HCT116 (cell line): ENCODE measurements around the gene STKLD1. TPM values are rescaled to one million over a fixed set of nuclear protein-coding genes. Genes with fewer than 3 reads are reported as not detected.

Source experiments
- ATAC-seq: fragments of 200-7000 bp; cut with Tn5 transposase; 2 replicates; pipeline ENCODE4 v1.9.1; 2020; ENCODE audit warnings: mild to moderate bottlenecking, moderate library complexity
- BruUV-seq: library from RNA; stranded (reverse); fragments of 400-500 nt; replicated peaks from 2 replicates; lab custom pipeline; 2021; lab: Mats Ljungman, UMichigan
- CTCF ChIA-PET: fragments of 300-600 bp; sonication (Branson Sonifier 250); formaldehyde crosslinking; loops from one replicate; lab custom pipeline; 2021; ENCODE audit warnings: antibody characterized with exemption; lab: Charles Lee
- POLR2A ChIA-PET: fragments of 300-600, 350-600 bp; sonication (Branson Sonifier 250); formaldehyde crosslinking; loops from one replicate; lab custom pipeline; 2021; ENCODE audit warnings: antibody characterized with exemption; lab: Charles Lee
- RAD21 ChIA-PET, 2 experiments: fragments of 300-600 bp; sonication (Branson Sonifier 250); formaldehyde crosslinking; loops; one replicate each; lab custom pipeline; 2023; ENCODE audit warnings: low total read pairs in 2 of 2; ENCODE audit not compliant: uncharacterized antibody in 2 of 2, unreplicated experiment in 2 of 2, low non-redundant PET in 1 of 2; lab: Charles Lee
- DNase-seq: peaks from one replicate; pipeline ENCODE4 v3.0.0-alpha.2; 2010; ENCODE audit warnings: low read depth, low spot score
- H2AFZ ChIP-seq: fragments of 200-600 bp; shearing (Covaris generic), sonication (generic); 2 replicates; pipeline ENCODE4 v1.6.1; 2017; ENCODE audit warnings: low read depth, mixed run types, mixed read lengths, antibody characterized with exemption, low read length; ENCODE audit not compliant: poor library complexity, severe bottlenecking
- H3K27ac ChIP-seq: 2 replicates; pipeline ENCODE4 v1.5.1; 2012; ENCODE audit warnings: low read depth, low read length
- H3K27me3 ChIP-seq: fragments of 200-600 bp; sonication (generic); 2 replicates; pipeline ENCODE4 v1.6.1; 2016; ENCODE audit warnings: mixed run types, low read length, mixed read lengths; ENCODE audit not compliant: insufficient read depth
- H3K36me3 ChIP-seq, 2 experiments: fragments of 200-500 bp in 1 of 2; fragments of 200-600 bp in 1 of 2; sonication (Bioruptor generic) in 1 of 2; sonication (generic) in 1 of 2; 2 replicates each; pipeline versions ENCODE4 v1.5.1 to v1.6.1; 2014 to 2016; ENCODE audit warnings: low read length in 2 of 2, inconsistent platforms in 1 of 2, mixed read lengths in 1 of 2, mixed run types in 1 of 2; ENCODE audit not compliant: insufficient read depth in 2 of 2, control insufficient read depth in 1 of 2
- H3K4me1 ChIP-seq, 2 experiments: fragments of 200-600 bp in 1 of 2; sonication (generic) in 1 of 2; 2 replicates each; pipeline versions ENCODE4 v1.5.1 to v1.6.1; 2012 to 2017; ENCODE audit warnings: low read length in 2 of 2, inconsistent platforms in 1 of 2, mild to moderate bottlenecking in 1 of 2, mixed read lengths in 1 of 2, mixed run types in 1 of 2, moderate library complexity in 1 of 2; ENCODE audit not compliant: insufficient read depth in 2 of 2, control insufficient read depth in 1 of 2
- H3K4me2 ChIP-seq: fragments of 200-600 bp; sonication (generic); 2 replicates; pipeline ENCODE4 v1.6.1; 2017; ENCODE audit warnings: mixed run types, low read length, mixed read lengths
- H3K4me3 ChIP-seq, 2 experiments: fragments of 200-600 bp in 1 of 2; sonication (generic) in 1 of 2; replicated peaks in 1 of 2; 2 replicates each; pipeline ENCODE4 v1.5.1; 2011 to 2016; ENCODE audit warnings: low read length in 2 of 2, control low read depth in 1 of 2, low read depth in 1 of 2, mild to moderate bottlenecking in 1 of 2, mixed read lengths in 1 of 2, mixed run types in 1 of 2
- H3K79me2 ChIP-seq: fragments of 200-600 bp; sonication (generic); 2 replicates; pipeline ENCODE4 v1.6.1; 2017; ENCODE audit warnings: mild to moderate bottlenecking, mixed run types, low read length, moderate library complexity, mixed read lengths; ENCODE audit not compliant: insufficient read depth
- H3K9ac ChIP-seq: fragments of 200-600 bp; sonication (generic); 2 replicates; pipeline ENCODE4 v1.6.1; 2016; ENCODE audit warnings: low read length, mixed read lengths
- H3K9me2 ChIP-seq: fragments of 200-600 bp; sonication (generic), shearing (Covaris generic); 2 replicates; pipeline ENCODE4 v1.6.1; 2017; ENCODE audit warnings: mixed run types, mild to moderate bottlenecking, moderate library complexity; ENCODE audit not compliant: insufficient read depth
- H3K9me3 ChIP-seq, 2 experiments: fragments of 200-500 bp in 1 of 2; fragments of 200-600 bp in 1 of 2; sonication (Bioruptor generic) in 1 of 2; sonication (generic) in 1 of 2; 2 replicates each; pipeline ENCODE4 v1.6.1; 2014 to 2017; ENCODE audit warnings: low read length in 2 of 2, mixed read lengths in 2 of 2, inconsistent platforms in 1 of 2, low read depth in 1 of 2, mild to moderate bottlenecking in 1 of 2, mixed run types in 1 of 2, moderate library complexity in 1 of 2; ENCODE audit not compliant: control insufficient read depth in 1 of 2, insufficient read depth in 1 of 2
- H4K20me1 ChIP-seq: fragments of 200-600 bp; sonication (generic), shearing (Covaris generic); 2 replicates; pipeline ENCODE4 v1.6.1; 2017; ENCODE audit warnings: mixed run types, mild to moderate bottlenecking, moderate library complexity; ENCODE audit not compliant: insufficient read depth
- EGR1 ChIP-seq: IDR thresholded peaks from 2 replicates; pipeline ENCODE4 v1.6.1; 2012; ENCODE audit warnings: low read depth
- FOSL1 ChIP-seq: IDR thresholded peaks from 2 replicates; pipeline ENCODE4 v1.6.1; 2012; ENCODE audit warnings: low read depth
- POLR2AphosphoS5 ChIP-seq: IDR thresholded peaks from 2 replicates; pipeline ENCODE4 v1.6.1; 2011; ENCODE audit warnings: mild to moderate bottlenecking, low read depth, low read length, moderate library complexity
- RAD21 ChIP-seq: IDR thresholded peaks from 2 replicates; pipeline ENCODE4 v1.6.1; 2012; ENCODE audit warnings: low read depth, mild to moderate bottlenecking
- SIN3A ChIP-seq: IDR thresholded peaks from 2 replicates; pipeline ENCODE4 v1.6.1; 2012; ENCODE audit warnings: low read depth
- YY1 ChIP-seq: IDR thresholded peaks from 2 replicates; pipeline ENCODE4 v1.6.1; 2011; ENCODE audit warnings: low read length, low read depth, moderate library complexity, mild to moderate bottlenecking; ENCODE audit not compliant: insufficient replicate concordance; ENCODE audit errors: extremely low read depth
- ZFX ChIP-seq: fragments of 450-650 bp; IDR thresholded peaks from 2 replicates; pipeline ENCODE4 v1.6.1; 2017
- intact Hi-C: fragments of 100-400 bp; cut with micrococcal nuclease; formaldehyde crosslinking; loops from 2 replicates; pipeline ENCODE4 v1.10.0; 2022
- total RNA-seq: library from RNA; stranded (reverse); gene quantifications from one replicate; pipeline ENCODE4 v1.2.1, GENCODE V29; 2021; ENCODE audit not compliant: unreplicated experiment
- TF ChIP-seq, protein P1 (sequence below): IDR thresholded peaks from 2 replicates; pipeline ENCODE4 v1.6.1; 2012
- TF ChIP-seq, protein P2 (sequence below): IDR thresholded peaks from 2 replicates; pipeline ENCODE4 v1.6.1; 2011; ENCODE audit warnings: mild to moderate bottlenecking, low read length, moderate library complexity; ENCODE audit not compliant: insufficient replicate concordance; ENCODE audit errors: extremely low read depth
- TF ChIP-seq, protein P3 (sequence below): IDR thresholded peaks from 2 replicates; pipeline ENCODE4 v1.6.1; 2012; ENCODE audit warnings: low read depth
- TF ChIP-seq, protein P4 (sequence below), 3 experiments: fragments of 200-600 bp in 1 of 3; sonication (generic) in 1 of 3; IDR thresholded peaks in 2 of 3; conservative IDR thresholded peaks in 1 of 3; 2 replicates each; pipeline ENCODE4 v1.5.1; 2012 to 2017; ENCODE audit warnings: low read depth in 2 of 3, low read length in 2 of 3, antibody characterized with exemption in 1 of 3, borderline replicate concordance in 1 of 3, control low read depth in 1 of 3, mild to moderate bottlenecking in 1 of 3, mixed read lengths in 1 of 3, mixed run types in 1 of 3, moderate library complexity in 1 of 3; ENCODE audit not compliant: insufficient read depth in 1 of 3

Gene STKLD1
- total RNA-seq, 1 experiment from 2014 or later: 0.37 TPM

- no peak overlapping the region for H3K27ac ChIP-seq
- ATAC-seq (no peak), DNase-seq (no peak)
- no peaks in the 10 kb centered on the region for H3K27me3 ChIP-seq
- no peak overlapping the region for H3K9ac ChIP-seq
- H2AFZ ChIP-seq: no peak overlapping the region
- RAD21 ChIA-PET: no interaction called here
- H3K4me2 ChIP-seq: no peak overlapping the region
- no peak for TF ChIP-seq YY1
- TF ChIP-seq, protein P1, sequence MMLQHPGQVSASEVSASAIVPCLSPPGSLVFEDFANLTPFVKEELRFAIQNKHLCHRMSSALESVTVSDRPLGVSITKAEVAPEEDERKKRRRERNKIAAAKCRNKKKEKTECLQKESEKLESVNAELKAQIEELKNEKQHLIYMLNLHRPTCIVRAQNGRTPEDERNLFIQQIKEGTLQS: no peak
- no peak for TF ChIP-seq ZFX
- no peak for TF ChIP-seq RAD21
- TF ChIP-seq, protein P2, sequence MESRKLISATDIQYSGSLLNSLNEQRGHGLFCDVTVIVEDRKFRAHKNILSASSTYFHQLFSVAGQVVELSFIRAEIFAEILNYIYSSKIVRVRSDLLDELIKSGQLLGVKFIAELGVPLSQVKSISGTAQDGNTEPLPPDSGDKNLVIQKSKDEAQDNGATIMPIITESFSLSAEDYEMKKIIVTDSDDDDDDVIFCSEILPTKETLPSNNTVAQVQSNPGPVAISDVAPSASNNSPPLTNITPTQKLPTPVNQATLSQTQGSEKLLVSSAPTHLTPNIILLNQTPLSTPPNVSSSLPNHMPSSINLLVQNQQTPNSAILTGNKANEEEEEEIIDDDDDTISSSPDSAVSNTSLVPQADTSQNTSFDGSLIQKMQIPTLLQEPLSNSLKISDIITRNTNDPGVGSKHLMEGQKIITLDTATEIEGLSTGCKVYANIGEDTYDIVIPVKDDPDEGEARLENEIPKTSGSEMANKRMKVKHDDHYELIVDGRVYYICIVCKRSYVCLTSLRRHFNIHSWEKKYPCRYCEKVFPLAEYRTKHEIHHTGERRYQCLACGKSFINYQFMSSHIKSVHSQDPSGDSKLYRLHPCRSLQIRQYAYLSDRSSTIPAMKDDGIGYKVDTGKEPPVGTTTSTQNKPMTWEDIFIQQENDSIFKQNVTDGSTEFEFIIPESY: no peak
- no peak for TF ChIP-seq EGR1
- TF ChIP-seq, protein P3, sequence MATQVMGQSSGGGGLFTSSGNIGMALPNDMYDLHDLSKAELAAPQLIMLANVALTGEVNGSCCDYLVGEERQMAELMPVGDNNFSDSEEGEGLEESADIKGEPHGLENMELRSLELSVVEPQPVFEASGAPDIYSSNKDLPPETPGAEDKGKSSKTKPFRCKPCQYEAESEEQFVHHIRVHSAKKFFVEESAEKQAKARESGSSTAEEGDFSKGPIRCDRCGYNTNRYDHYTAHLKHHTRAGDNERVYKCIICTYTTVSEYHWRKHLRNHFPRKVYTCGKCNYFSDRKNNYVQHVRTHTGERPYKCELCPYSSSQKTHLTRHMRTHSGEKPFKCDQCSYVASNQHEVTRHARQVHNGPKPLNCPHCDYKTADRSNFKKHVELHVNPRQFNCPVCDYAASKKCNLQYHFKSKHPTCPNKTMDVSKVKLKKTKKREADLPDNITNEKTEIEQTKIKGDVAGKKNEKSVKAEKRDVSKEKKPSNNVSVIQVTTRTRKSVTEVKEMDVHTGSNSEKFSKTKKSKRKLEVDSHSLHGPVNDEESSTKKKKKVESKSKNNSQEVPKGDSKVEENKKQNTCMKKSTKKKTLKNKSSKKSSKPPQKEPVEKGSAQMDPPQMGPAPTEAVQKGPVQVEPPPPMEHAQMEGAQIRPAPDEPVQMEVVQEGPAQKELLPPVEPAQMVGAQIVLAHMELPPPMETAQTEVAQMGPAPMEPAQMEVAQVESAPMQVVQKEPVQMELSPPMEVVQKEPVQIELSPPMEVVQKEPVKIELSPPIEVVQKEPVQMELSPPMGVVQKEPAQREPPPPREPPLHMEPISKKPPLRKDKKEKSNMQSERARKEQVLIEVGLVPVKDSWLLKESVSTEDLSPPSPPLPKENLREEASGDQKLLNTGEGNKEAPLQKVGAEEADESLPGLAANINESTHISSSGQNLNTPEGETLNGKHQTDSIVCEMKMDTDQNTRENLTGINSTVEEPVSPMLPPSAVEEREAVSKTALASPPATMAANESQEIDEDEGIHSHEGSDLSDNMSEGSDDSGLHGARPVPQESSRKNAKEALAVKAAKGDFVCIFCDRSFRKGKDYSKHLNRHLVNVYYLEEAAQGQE: no peak
- TF ChIP-seq, protein P4, sequence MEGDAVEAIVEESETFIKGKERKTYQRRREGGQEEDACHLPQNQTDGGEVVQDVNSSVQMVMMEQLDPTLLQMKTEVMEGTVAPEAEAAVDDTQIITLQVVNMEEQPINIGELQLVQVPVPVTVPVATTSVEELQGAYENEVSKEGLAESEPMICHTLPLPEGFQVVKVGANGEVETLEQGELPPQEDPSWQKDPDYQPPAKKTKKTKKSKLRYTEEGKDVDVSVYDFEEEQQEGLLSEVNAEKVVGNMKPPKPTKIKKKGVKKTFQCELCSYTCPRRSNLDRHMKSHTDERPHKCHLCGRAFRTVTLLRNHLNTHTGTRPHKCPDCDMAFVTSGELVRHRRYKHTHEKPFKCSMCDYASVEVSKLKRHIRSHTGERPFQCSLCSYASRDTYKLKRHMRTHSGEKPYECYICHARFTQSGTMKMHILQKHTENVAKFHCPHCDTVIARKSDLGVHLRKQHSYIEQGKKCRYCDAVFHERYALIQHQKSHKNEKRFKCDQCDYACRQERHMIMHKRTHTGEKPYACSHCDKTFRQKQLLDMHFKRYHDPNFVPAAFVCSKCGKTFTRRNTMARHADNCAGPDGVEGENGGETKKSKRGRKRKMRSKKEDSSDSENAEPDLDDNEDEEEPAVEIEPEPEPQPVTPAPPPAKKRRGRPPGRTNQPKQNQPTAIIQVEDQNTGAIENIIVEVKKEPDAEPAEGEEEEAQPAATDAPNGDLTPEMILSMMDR (IDR thresholded peaks at IDR 0.05 in 2 of 3, conservative IDR thresholded peaks at IDR 0.05 in 1 of 3; ENCODE audit: borderline replicate concordance in 1 of 3, insufficient read depth in 1 of 3, low read depth in 2 of 3, low read length in 2 of 3): no peak
- TF ChIP-seq SIN3A: no peak
- no peak for TF ChIP-seq POLR2AphosphoS5
- no peak for TF ChIP-seq FOSL1
- peaks cover 3 to 11% of the 10 kb centered on the region in 2 experiments; a peak in 2 of 4 replicates for H3K4me1 ChIP-seq
- POLR2A ChIA-PET: interaction anchor here (1.2 to 1.3 kb wide), 2 partner anchors 8 to 10 kb away, joined by 4 to 8 read pairs; partner anchors contain the start of genes MED22 and RPL7A
- intact Hi-C loops: no loop called here
- H3K79me2 ChIP-seq: peaks cover 9% of the 10 kb centered on the region
- no peak overlapping the region for H3K4me3 ChIP-seq
- peaks cover 32 to 39% of the 10 kb centered on the region in 2 experiments for H3K36me3 ChIP-seq
- H3K9me3 ChIP-seq: no peaks in the 10 kb centered on the region
- BruUV-seq: no TSS peak
- H3K9me2 ChIP-seq: no peaks in the 10 kb centered on the region
- no peaks in the 10 kb centered on the region for H4K20me1 ChIP-seq
- CTCF ChIA-PET: interaction anchor here (0.6 to 1.5 kb wide), 2 partner anchors 37 to 154 kb away, joined by 3 read pairs; no protein-coding TSS in a partner anchor
Measured at GRCh38 chr9:133340256-133340655, 35.9 kb upstream of the STKLD1 start.
